HepG2 (cell line): ENCODE data around the gene GNA12. TPM values are rescaled to one million over a fixed set of nuclear protein-coding genes. Genes with fewer than 3 reads are reported as not detected.

ENCODE experiments used
- ATAC-seq: fragments of 200-7000 bp; cut with Tn5 transposase; 3 replicates; pipeline ENCODE4 v1.9.1; 2020; ENCODE audit warnings: mild to moderate bottlenecking, moderate library complexity
- BruUV-seq: library from RNA; stranded (reverse); fragments of 400-500 nt; replicated peaks from 2 replicates; lab custom pipeline; 2021; lab: Mats Ljungman, UMichigan
- CTCF ChIA-PET: fragments of 300-600 bp; formaldehyde crosslinking; extraction: SDS; loops from one replicate; lab custom pipeline; 2021; ENCODE audit warnings: low total read pairs, inconsistent platforms, low intra/inter-chr PET ratio; lab: Yijun Ruan, JAX
- POLR2A ChIA-PET: fragments of 350-600 bp; sonication (Branson Sonifier 250); formaldehyde crosslinking; loops from one replicate; lab custom pipeline; 2020; ENCODE audit warnings: antibody characterized with exemption, inconsistent platforms; lab: Yijun Ruan, JAX
- DNase-seq: peaks from one replicate; pipeline ENCODE4 v3.0.0-alpha.2; 2015; ENCODE audit warnings: low spot score
- FAIRE-seq: peaks from 3 replicates; lab custom pipeline; 2011; peaks lifted over from hg19 to GRCh38; lab: Jason Lieb, UNC
- H2AFZ ChIP-seq: one replicate; pipeline ENCODE4 v1.6.1; 2011; ENCODE audit warnings: low read length, inconsistent platforms
- H3K27ac ChIP-seq: fragments of 300-600 bp; 3 replicates; pipeline ENCODE4 v1.8.0; 2011; ENCODE audit warnings: mixed run types, mild to moderate bottlenecking, mixed read lengths, low read length, inconsistent platforms; ENCODE audit not compliant: insufficient read depth; ENCODE audit errors: extremely low read length
- H3K27me3 ChIP-seq, 2 experiments: fragments of 200-600 bp in 1 of 2; 2 replicates in 1 of 2; 3 replicates in 1 of 2; pipeline versions ENCODE4 v1.6.0 to v1.8.0; 2011; ENCODE audit warnings: low read length in 2 of 2, mild to moderate bottlenecking in 2 of 2, moderate library complexity in 2 of 2, inconsistent platforms in 1 of 2; ENCODE audit not compliant: insufficient read depth in 2 of 2, control insufficient read depth in 1 of 2
- H3K36me3 ChIP-seq, 2 experiments: fragments of 200-600 bp in 1 of 2; replicated peaks in 1 of 2; 2 replicates in 1 of 2; 3 replicates in 1 of 2; pipeline versions ENCODE4 v1.5.1 to v1.8.0; 2011; ENCODE audit warnings: low read length in 2 of 2, inconsistent platforms in 1 of 2; ENCODE audit not compliant: insufficient read depth in 2 of 2, control insufficient read depth in 1 of 2
- H3K4me1 ChIP-seq: 2 replicates; pipeline ENCODE4 v1.5.1; 2012; ENCODE audit warnings: low read length, inconsistent platforms; ENCODE audit not compliant: insufficient read depth
- H3K4me2 ChIP-seq: 2 replicates; pipeline ENCODE4 v1.6.0; 2011; ENCODE audit warnings: low read depth, low read length, inconsistent platforms
- H3K4me3 ChIP-seq, 3 experiments: fragments of 200-600 bp in 1 of 3; sonication (generic), shearing (Covaris generic) in 1 of 3; replicated peaks in 1 of 3; 2 replicates each; pipeline ENCODE4 v1.5.1; 2011 to 2016; ENCODE audit warnings: low read length in 3 of 3, inconsistent platforms in 2 of 3, low read depth in 2 of 3, mild to moderate bottlenecking in 2 of 3, control low read depth in 1 of 3, mixed read lengths in 1 of 3; ENCODE audit not compliant: insufficient read depth in 1 of 3
- H3K79me2 ChIP-seq: one replicate; pipeline ENCODE4 v1.6.1; 2011; ENCODE audit warnings: low read length, inconsistent platforms; ENCODE audit not compliant: insufficient read depth
- H3K9ac ChIP-seq: 2 replicates; pipeline ENCODE4 v1.6.0; 2011; ENCODE audit warnings: mild to moderate bottlenecking, low read depth, low read length, inconsistent platforms; ENCODE audit not compliant: insufficient read depth
- H3K9me3 ChIP-seq: 2 replicates; pipeline ENCODE4 v1.5.1; 2012; ENCODE audit warnings: mild to moderate bottlenecking, low read length
- H4K20me1 ChIP-seq: 2 replicates; pipeline ENCODE4 v1.6.0; 2011; ENCODE audit warnings: inconsistent platforms, mild to moderate bottlenecking, low read length, moderate library complexity; ENCODE audit not compliant: insufficient read depth
- KAT8 ChIP-seq: IDR thresholded peaks from 2 replicates; pipeline ENCODE4 v1.6.1; 2016; ENCODE audit warnings: missing genetic modification reagents, missing compliant biosample characterization
- ZBTB42 ChIP-seq: sonication (generic); formaldehyde crosslinking; IDR thresholded peaks from 2 replicates; pipeline ENCODE4 v1.5.0; 2020; ENCODE audit warnings: mild to moderate bottlenecking, missing genetic modification reagents
- ZKSCAN5 ChIP-seq: sonication (generic); formaldehyde crosslinking; IDR thresholded peaks from 2 replicates; pipeline ENCODE4 v1.5.1; 2020; ENCODE audit warnings: mild to moderate bottlenecking, missing genetic modification reagents
- ZNF33B ChIP-seq: sonication (generic); formaldehyde crosslinking; IDR thresholded peaks from 2 replicates; pipeline ENCODE4 v1.5.1; 2020; ENCODE audit warnings: mild to moderate bottlenecking, missing genetic modification reagents
- WGBS: methylation state at CpG from one replicate; pipeline ENCODE4 v1.1.6; 2017; ENCODE audit warnings: low lambda C conversion rate; 5-methylcytosine and 5-hydroxymethylcytosine counted together
- in situ Hi-C: cut with HindIII; loops from 2 replicates; pipeline ENCODE4 v1.10.0; 2017; ENCODE audit warnings: low pct_unique_long_range_greater_than_20kb; ENCODE audit not compliant: extremely low pct_ligation_motif_present
- intact Hi-C: fragments of 100-400 bp; cut with micrococcal nuclease; formaldehyde crosslinking; loops from one replicate; pipeline ENCODE4 v1.10.0; 2022; ENCODE audit not compliant: unreplicated experiment
- polyA plus RNA-seq, 8 experiments: library from polyadenylated mRNA; depleted of rRNA in 3 of 8; stranded (reverse) in 7 of 8; unstranded in 1 of 8; fragments of >200 nt; fragmentation: Illumina TruSeq in 4 of 8; extraction: Trizol in 4 of 8; gene quantifications; 2 replicates each; pipeline versions ENCODE4 v1.2.1 to v1.2.3, GENCODE V29; 2011 to 2016; ENCODE audit warnings: low read depth in 4 of 8, missing spikeins in 1 of 8, mixed read lengths in 1 of 8; ENCODE audit not compliant: insufficient read depth in 1 of 8
- total RNA-seq, 5 experiments: library from RNA; depleted of rRNA; stranded (reverse); fragments of >200 nt; fragmentation: Illumina TruSeq; extraction: Trizol; gene quantifications; 2 replicates each; pipeline ENCODE4 v1.2.3, GENCODE V29; 2016; ENCODE audit warnings: low read depth in 1 of 5
- TF ChIP-seq, protein P1 (sequence below): sonication (generic); formaldehyde crosslinking; IDR thresholded peaks from 2 replicates; pipeline ENCODE4 v1.5.1; 2020; ENCODE audit warnings: mild to moderate bottlenecking, missing genetic modification reagents, moderate library complexity

Gene GNA12
- total and polyA plus RNA-seq, 2 of the 13 experiments (the other 11 are each of a cell fraction or from before 2014, with no cell fraction given) = 16.2 to 50.9 TPM

DNA sequence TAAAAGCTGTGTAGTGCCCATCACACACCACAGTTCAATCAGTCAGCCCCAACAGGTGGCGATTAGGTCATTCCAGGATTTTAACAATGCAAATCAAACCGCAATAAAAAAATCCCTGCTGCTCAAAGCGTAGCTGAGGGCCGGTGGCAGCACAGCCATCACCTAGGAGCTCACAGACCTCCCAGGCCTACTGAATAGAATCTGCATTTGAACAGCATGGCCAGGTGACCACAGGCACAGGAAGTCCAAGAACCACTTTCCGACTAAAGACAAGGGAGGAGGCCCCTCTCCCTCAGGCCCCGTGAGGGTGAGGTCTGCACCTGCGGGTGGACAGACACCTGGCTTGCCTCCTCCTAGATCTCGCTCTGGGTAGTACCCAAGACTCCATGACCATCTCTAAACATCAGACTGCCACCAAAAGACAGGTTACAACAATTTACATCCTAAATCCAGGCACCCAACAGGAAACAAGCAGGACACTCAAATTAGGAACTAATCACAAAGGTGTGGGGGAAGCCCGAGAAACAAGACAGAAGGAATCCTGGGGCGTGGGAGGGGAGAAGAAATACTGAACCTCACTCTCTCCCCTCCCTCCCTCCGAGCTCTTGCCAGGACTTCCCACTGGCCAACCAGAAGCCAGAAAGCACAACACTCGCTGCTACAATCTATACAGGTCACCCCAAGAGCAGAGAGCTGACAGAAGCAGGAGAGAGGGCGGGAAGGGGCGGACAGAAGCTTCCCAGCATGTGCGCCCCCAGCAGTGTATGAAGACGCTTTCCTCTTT lies 19.2 kb downstream of the GNA12 start:
- ChIA-PET POLR2A (interaction anchor here (1.0 kb wide), 1 partner anchor 14 kb away, joined by 3 read pairs; no protein-coding TSS in a partner anchor), CTCF (no interaction called here)
- H3K36me3 ChIP-seq = peaks cover 1 to 9% of the 10 kb centered on the region in 2 experiments; a peak in 4 of 5 replicates

DNA sequence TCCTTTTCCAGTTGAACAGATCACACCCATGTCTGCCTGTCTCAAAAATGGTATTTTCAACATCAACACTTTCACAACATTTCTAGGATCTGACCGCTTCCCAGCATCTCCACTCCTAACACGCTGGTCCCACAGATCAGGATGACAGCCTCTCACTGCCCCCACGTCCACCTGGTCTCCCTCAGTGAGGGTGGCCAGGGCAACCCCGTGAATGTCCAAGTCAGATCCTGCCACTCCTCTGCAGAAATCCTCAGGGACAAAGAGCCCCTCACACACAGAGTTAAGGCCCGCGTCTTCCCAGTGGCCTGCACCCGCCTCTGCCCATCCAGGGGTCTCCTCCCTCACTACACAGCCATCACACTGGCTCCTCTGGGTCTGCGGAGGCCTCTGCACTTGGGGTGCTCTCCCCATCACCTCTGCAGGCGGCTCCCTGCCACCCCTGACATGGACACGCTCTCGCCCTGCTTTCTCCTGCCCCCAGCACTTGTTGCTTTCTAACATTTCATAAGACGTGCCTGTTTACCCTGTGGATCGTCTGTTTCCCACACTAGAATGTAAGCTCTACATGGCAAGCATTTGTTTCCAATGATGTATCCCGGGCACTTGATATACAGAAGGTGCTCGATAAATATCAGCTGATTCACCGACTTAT lies 20.0 kb downstream of the GNA12 start:
- DNase-seq (no peak), FAIRE-seq (no peak), ATAC-seq (no peak)
- ChIA-PET POLR2A (interaction anchor here (1.0 kb wide), 1 partner anchor 13 kb away, joined by 3 read pairs; no protein-coding TSS in a partner anchor), CTCF (no interaction called here)
- Histone ChIP-seq H4K20me1 (peaks cover 7% of the 10 kb centered on the region; the same call in 1 of the 2 replicates), H3K9ac (no peak overlapping the region), H3K4me2 (no peak overlapping the region), H3K27ac (no peak overlapping the region), H3K27me3 (no peaks in the 10 kb centered on the region), H3K36me3 (peaks cover 1 to 9% of the 10 kb centered on the region in 2 experiments; a peak in 4 of 5 replicates), H3K4me1 (peaks cover 85% of the 10 kb centered on the region), H3K79me2 (peaks cover 92% of the 10 kb centered on the region), H3K4me3 (no peak overlapping the region), H2AFZ (no peak overlapping the region), H3K9me3 (no peaks in the 10 kb centered on the region)
- intact Hi-C loops (no loop called here), in situ Hi-C loops (no loop called here)
- 97% methylated on average over 16 of the region's 16 CpGs for WGBS
- TF ChIP-seq, protein P1, sequence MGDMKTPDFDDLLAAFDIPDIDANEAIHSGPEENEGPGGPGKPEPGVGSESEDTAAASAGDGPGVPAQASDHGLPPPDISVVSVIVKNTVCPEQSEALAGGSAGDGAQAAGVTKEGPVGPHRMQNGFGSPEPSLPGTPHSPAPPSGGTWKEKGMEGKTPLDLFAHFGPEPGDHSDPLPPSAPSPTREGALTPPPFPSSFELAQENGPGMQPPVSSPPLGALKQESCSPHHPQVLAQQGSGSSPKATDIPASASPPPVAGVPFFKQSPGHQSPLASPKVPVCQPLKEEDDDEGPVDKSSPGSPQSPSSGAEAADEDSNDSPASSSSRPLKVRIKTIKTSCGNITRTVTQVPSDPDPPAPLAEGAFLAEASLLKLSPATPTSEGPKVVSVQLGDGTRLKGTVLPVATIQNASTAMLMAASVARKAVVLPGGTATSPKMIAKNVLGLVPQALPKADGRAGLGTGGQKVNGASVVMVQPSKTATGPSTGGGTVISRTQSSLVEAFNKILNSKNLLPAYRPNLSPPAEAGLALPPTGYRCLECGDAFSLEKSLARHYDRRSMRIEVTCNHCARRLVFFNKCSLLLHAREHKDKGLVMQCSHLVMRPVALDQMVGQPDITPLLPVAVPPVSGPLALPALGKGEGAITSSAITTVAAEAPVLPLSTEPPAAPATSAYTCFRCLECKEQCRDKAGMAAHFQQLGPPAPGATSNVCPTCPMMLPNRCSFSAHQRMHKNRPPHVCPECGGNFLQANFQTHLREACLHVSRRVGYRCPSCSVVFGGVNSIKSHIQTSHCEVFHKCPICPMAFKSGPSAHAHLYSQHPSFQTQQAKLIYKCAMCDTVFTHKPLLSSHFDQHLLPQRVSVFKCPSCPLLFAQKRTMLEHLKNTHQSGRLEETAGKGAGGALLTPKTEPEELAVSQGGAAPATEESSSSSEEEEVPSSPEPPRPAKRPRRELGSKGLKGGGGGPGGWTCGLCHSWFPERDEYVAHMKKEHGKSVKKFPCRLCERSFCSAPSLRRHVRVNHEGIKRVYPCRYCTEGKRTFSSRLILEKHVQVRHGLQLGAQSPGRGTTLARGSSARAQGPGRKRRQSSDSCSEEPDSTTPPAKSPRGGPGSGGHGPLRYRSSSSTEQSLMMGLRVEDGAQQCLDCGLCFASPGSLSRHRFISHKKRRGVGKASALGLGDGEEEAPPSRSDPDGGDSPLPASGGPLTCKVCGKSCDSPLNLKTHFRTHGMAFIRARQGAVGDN (CRISPR knock-in tag) = peak; percentile 28
- no peak for TF ChIP-seq ZKSCAN5 (CRISPR knock-in tag)
- no TSS peak for BruUV-seq

More for the DNA sequence above, 19.2 kb downstream of the GNA12 start:
- H3K9me3 ChIP-seq = no peaks in the 10 kb centered on the region
- peaks cover 92% of the 10 kb centered on the region for H3K79me2 ChIP-seq
- no peak overlapping the region for H3K4me2 ChIP-seq
- peaks cover 85% of the 10 kb centered on the region for H3K4me1 ChIP-seq
- no TSS peak for BruUV-seq
- intact Hi-C loops (no loop called here), in situ Hi-C loops (no loop called here)
- H2AFZ ChIP-seq = no peak overlapping the region
- peaks cover 7% of the 10 kb centered on the region; the same call in 1 of the 2 replicates for H4K20me1 ChIP-seq
- no peak overlapping the region for H3K4me3 ChIP-seq
- ATAC-seq (no peak), DNase-seq (no peak), FAIRE-seq (no peak)
- TF ChIP-seq ZBTB42 (CRISPR knock-in tag) (no peak), KAT8 (CRISPR knock-in tag) (no peak), ZNF33B (no peak)
- no peak overlapping the region for H3K9ac ChIP-seq
- WGBS = 89% methylated on average over 15 of the region's 16 CpGs
- H3K27ac ChIP-seq = no peak overlapping the region
- no peaks in the 10 kb centered on the region for H3K27me3 ChIP-seq
